Transverse colon (tissue), 4 donors: ENCODE measurements around the gene SPIB. TPM values are rescaled to one million over a fixed set of nuclear protein-coding genes. Genes with fewer than 3 reads are reported as not detected.

Experiments used
- DNase-seq: peaks from one replicate; pipeline ENCODE4 v3.0.0-alpha.2; 2019
- H3K27ac ChIP-seq, 4 donors: fragments of 200-600 bp; sonication (generic); 2 replicates each; pipeline ENCODE4 v1.5.1; 2016 to 2018; ENCODE audit warnings: inconsistent platforms in 4 of 4
- H3K27me3 ChIP-seq: fragments of 200-600 bp; sonication (generic); 2 replicates; pipeline ENCODE4 v1.5.1; 2017; ENCODE audit warnings: inconsistent platforms
- H3K36me3 ChIP-seq, 4 donors: fragments of 200-600 bp; sonication (generic); 2 replicates each; pipeline ENCODE4 v1.5.1; 2017 to 2019; ENCODE audit warnings: inconsistent platforms in 4 of 4
- H3K4me1 ChIP-seq, 4 donors: fragments of 200-600 bp; sonication (generic); 2 replicates each; pipeline ENCODE4 v1.5.1; 2017 to 2020; ENCODE audit warnings: inconsistent platforms in 4 of 4
- H3K4me3 ChIP-seq, 4 donors: fragments of 200-600 bp; sonication (generic); 1 replicate in 1 of 4; 2 replicates in 3 of 4; pipeline versions ENCODE4 v1.5.1 to v1.6.1; 2017 to 2019; ENCODE audit warnings: inconsistent platforms in 4 of 4
- H3K9me3 ChIP-seq, 2 donors: fragments of 200-600 bp; sonication (generic); 2 replicates each; pipeline ENCODE4 v1.5.1; 2017 to 2019; ENCODE audit warnings: inconsistent platforms in 2 of 2
- CTCF ChIP-seq, 5 experiments: fragments of 200-600 bp in 3 of 5; fragments of 450-650 bp in 2 of 5; sonication (generic) in 3 of 5; IDR thresholded peaks; 1 replicate in 2 of 5; 2 replicates in 3 of 5; pipeline ENCODE4 v1.5.1; 2016 to 2017; ENCODE audit warnings: antibody characterized with exemption in 5 of 5, inconsistent platforms in 3 of 5, mild to moderate bottlenecking in 2 of 5, moderate library complexity in 1 of 5
- EP300 ChIP-seq: sonication (generic); formaldehyde crosslinking; IDR thresholded peaks from one replicate; pipeline ENCODE4 v1.6.1; 2017; ENCODE audit warnings: antibody characterized with exemption, low read depth
- POLR2A ChIP-seq: fragments of 450-650 bp; IDR thresholded peaks from one replicate; pipeline ENCODE4 v1.6.1; 2016; ENCODE audit warnings: antibody characterized with exemption, mild to moderate bottlenecking, moderate library complexity
- POLR2AphosphoS5 ChIP-seq, 3 donors: sonication (generic); formaldehyde crosslinking; IDR thresholded peaks; one replicate each; pipeline ENCODE4 v1.6.1; 2016; ENCODE audit warnings: antibody characterized with exemption in 3 of 3
- WGBS, 2 donors: methylation state at CpG; one replicate each; pipeline ENCODE4 v1.1.5; 2018; ENCODE audit warnings: low coverage in 1 of 2; 5-methylcytosine and 5-hydroxymethylcytosine counted together
- in situ Hi-C, 4 donors: fragments of 200-750 bp; cut with MboI; loops; one replicate each; pipeline versions ENCODE4 v1.15.0 to v1.15.1; 2017; ENCODE audit warnings: low sequenced_read_pairs in 3 of 4, low pct_ligation_motif_present in 1 of 4, low pct_unique_long_range_greater_than_20kb in 1 of 4
- intact Hi-C: fragments of 100-400 bp; cut with DNase I; formaldehyde crosslinking; loops from one replicate; pipeline ENCODE4 v1.15.1; 2023; ENCODE audit warnings: low total_unique reads
- total RNA-seq, 4 donors: library from RNA; depleted of rRNA; stranded (reverse); fragments of >200 nt; gene quantifications; one replicate each; pipeline ENCODE4 v1.1.0, GENCODE V29; 2016

SPIB gene
- total RNA-seq, 4 donors from 2014 or later, result 45.7 to 56.8 (median 51.7) TPM

GRCh38 chr19:50413096-50413495 is 5.6 kb upstream of the SPIB start:
- no peaks in the 10 kb centered on the region for H3K9me3 ChIP-seq
- intact Hi-C loops (no loop called here), in situ Hi-C loops (no loop called here)
- WGBS, 2 donors, result 94% methylated on average over 13 of the region's 13 CpGs; no CpG with 5 or more reads in 1 of the 2 donors
- peaks cover 15% of the 10 kb centered on the region for H3K27me3 ChIP-seq
- no peak for DNase-seq
- H3K4me1 ChIP-seq, result peaks cover 3 to 48% (median 24%) of the 10 kb centered on the region in 4 donors
- no peaks in the 10 kb centered on the region for H3K36me3 ChIP-seq
- TF ChIP-seq POLR2AphosphoS5 (IDR thresholded peaks at IDR 0.05) (no peak), POLR2A (no peak), EP300 (no peak), CTCF (IDR thresholded peaks at IDR 0.05) (no peak)
- H3K27ac ChIP-seq, result no peak overlapping the region
- no peak overlapping the region for H3K4me3 ChIP-seq

GRCh38 chr19:50413531-50413930 is 5.2 kb upstream of the SPIB start:
- H3K27me3 ChIP-seq, result peaks cover 19% of the 10 kb centered on the region
- 96% methylated on average over 21 of the region's 21 CpGs; no CpG with 5 or more reads in 1 of the 2 donors for WGBS, 2 donors
- H3K27ac ChIP-seq, result no peak overlapping the region
- in situ Hi-C loops, result no loop called here
- no peaks in the 10 kb centered on the region for H3K9me3 ChIP-seq
- intact Hi-C loops, result no loop called here
- no peak overlapping the region for H3K4me3 ChIP-seq
- peaks cover 3 to 48% (median 27%) of the 10 kb centered on the region in 4 donors for H3K4me1 ChIP-seq
- no peak for TF ChIP-seq POLR2A
- no peak for TF ChIP-seq EP300
- TF ChIP-seq POLR2AphosphoS5 (IDR thresholded peaks at IDR 0.05), result no peak
- no peak for TF ChIP-seq CTCF (IDR thresholded peaks at IDR 0.05)
- H3K36me3 ChIP-seq, result no peaks in the 10 kb centered on the region
- no peak for DNase-seq

GRCh38 chr19:50414864-50415660 is 3.7 kb upstream of the SPIB start:
- intact Hi-C loops, result loop anchor here (2.0 kb wide), 1 partner anchor 48 kb away; no protein-coding TSS in a partner anchor

More at GRCh38 chr19:50414864-50415660, 3.7 kb upstream of the SPIB start:
- in situ Hi-C loops, result no loop called here
- peaks cover 34% of the 10 kb centered on the region for H3K27me3 ChIP-seq
- 52% methylated on average over 29 of the region's 37 CpGs; no CpG with 5 or more reads in 1 of the 2 donors for WGBS, 2 donors
- peak overlapping the region in 3 of 4 donors; percentile 17 to 57 (median 48) for H3K27ac ChIP-seq
- H3K4me3 ChIP-seq, result no peak overlapping the region
- no peak for TF ChIP-seq EP300
- peak; percentile 83 to 94 (median 91) for TF ChIP-seq CTCF (IDR thresholded peaks at IDR 0.05)
- peak; percentile 83 for DNase-seq
- no peaks in the 10 kb centered on the region for H3K9me3 ChIP-seq
- H3K4me1 ChIP-seq, result peaks cover 3 to 51% (median 26%) of the 10 kb centered on the region in 4 donors
- no peaks in the 10 kb centered on the region for H3K36me3 ChIP-seq
